SK-N-SH treated with all-trans-retinoic acid at 6 μM for 48 hours (cell line): Measurements from ENCODE around the gene MFSD6.

Source experiments
- ATAC-seq: fragments of 200-7000 bp; cut with Tn5 transposase; 3 replicates; pipeline ENCODE4 v1.9.1; 2020; ENCODE audit warnings: mild to moderate bottlenecking, moderate library complexity
- ARNTL ChIP-seq: fragments of 450-650 bp; formaldehyde crosslinking; IDR thresholded peaks from 2 replicates; pipeline ENCODE4 v1.5.0; 2020; ENCODE audit warnings: low read depth, mild to moderate bottlenecking, moderate library complexity, borderline replicate concordance
- BACH2 ChIP-seq: fragments of 250-450 bp; sonication (Bioruptor Pico); IDR thresholded peaks from 2 replicates; pipeline ENCODE4 v1.9.0; 2021; ENCODE audit warnings: mild to moderate bottlenecking, borderline replicate concordance
- CREB5 ChIP-seq: fragments of 250-450 bp; sonication (Bioruptor Pico); IDR thresholded peaks from 2 replicates; pipeline ENCODE4 v1.5.1; 2020; ENCODE audit warnings: low read depth, mild to moderate bottlenecking, moderate library complexity
- CSDC2 ChIP-seq: fragments of 250-450 bp; sonication (Bioruptor Pico); IDR thresholded peaks from 2 replicates; pipeline ENCODE4 v1.5.0; 2020; ENCODE audit warnings: mild to moderate bottlenecking, moderate library complexity
- CSRNP3 ChIP-seq: fragments of 250-450 bp; sonication (Bioruptor Pico); IDR thresholded peaks from 2 replicates; pipeline ENCODE4 v1.5.1; 2021; ENCODE audit warnings: mild to moderate bottlenecking, moderate library complexity
- ESRRG ChIP-seq: fragments of 250-450 bp; sonication (Bioruptor Pico); IDR thresholded peaks from 2 replicates; pipeline ENCODE4 v1.6.1; 2021; ENCODE audit warnings: mild to moderate bottlenecking
- GLIS3 ChIP-seq: fragments of 250-450 bp; sonication (Bioruptor Pico); IDR thresholded peaks from 2 replicates; pipeline ENCODE4 v1.5.0; 2020; ENCODE audit warnings: mild to moderate bottlenecking, moderate library complexity
- ISL1 ChIP-seq: fragments of 250-450 bp; sonication (Bioruptor Pico); IDR thresholded peaks from 2 replicates; pipeline ENCODE4 v2.1.2; 2022; ENCODE audit warnings: mild to moderate bottlenecking, moderate library complexity
- OSR1 ChIP-seq: fragments of 250-450 bp; sonication (Bioruptor Pico); IDR thresholded peaks from 2 replicates; pipeline ENCODE4 v1.8.0; 2022; ENCODE audit warnings: moderate library complexity, mild to moderate bottlenecking, inconsistent platforms
- PATZ1 ChIP-seq: fragments of 250-450 bp; sonication (Bioruptor Pico); IDR thresholded peaks from 2 replicates; pipeline ENCODE4 v1.8.0; 2020; ENCODE audit warnings: mild to moderate bottlenecking, moderate library complexity, borderline replicate concordance
- RARB ChIP-seq: fragments of 250-450 bp; sonication (Bioruptor Pico); IDR thresholded peaks from 2 replicates; pipeline ENCODE4 v1.8.0; 2021; ENCODE audit warnings: mild to moderate bottlenecking, moderate library complexity
- SNAI2 ChIP-seq: fragments of 250-450 bp; sonication (Bioruptor Pico); IDR thresholded peaks from 2 replicates; pipeline ENCODE4 v1.5.0; 2020; ENCODE audit warnings: mild to moderate bottlenecking, moderate library complexity
- TSHZ2 ChIP-seq: fragments of 250-450 bp; sonication (Bioruptor Pico); IDR thresholded peaks from 2 replicates; pipeline ENCODE4 v1.5.0; 2020; ENCODE audit warnings: mild to moderate bottlenecking, moderate library complexity
- ZFP3 ChIP-seq: fragments of 250-450 bp; sonication (Bioruptor Pico); IDR thresholded peaks from 2 replicates; pipeline ENCODE4 v1.5.0; 2020; ENCODE audit warnings: mild to moderate bottlenecking, moderate library complexity
- ZFP30 ChIP-seq: fragments of 450-650 bp; formaldehyde crosslinking; IDR thresholded peaks from 2 replicates; pipeline ENCODE4 v1.5.0; 2022; ENCODE audit warnings: mild to moderate bottlenecking, moderate library complexity
- ZNF565 ChIP-seq: fragments of 450-650 bp; formaldehyde crosslinking; conservative IDR thresholded peaks from 2 replicates; pipeline ENCODE4 v1.5.0; 2020; ENCODE audit warnings: low read depth, mild to moderate bottlenecking, moderate library complexity
- ZNF70 ChIP-seq: fragments of 450-650 bp; formaldehyde crosslinking; IDR thresholded peaks from 2 replicates; pipeline ENCODE4 v1.5.0; 2020; ENCODE audit warnings: mild to moderate bottlenecking, moderate library complexity
- ZNF8 ChIP-seq: fragments of 450-650 bp; formaldehyde crosslinking; IDR thresholded peaks from 2 replicates; pipeline ENCODE4 v1.5.0; 2020; ENCODE audit warnings: mild to moderate bottlenecking, moderate library complexity
- TF ChIP-seq, protein P1 (sequence below): fragments of 250-450 bp; sonication (Bioruptor Pico); IDR thresholded peaks from 2 replicates; pipeline ENCODE4 v1.8.0; 2021; ENCODE audit warnings: low read depth, mild to moderate bottlenecking, moderate library complexity, borderline replicate concordance

MFSD6 gene

DNA sequence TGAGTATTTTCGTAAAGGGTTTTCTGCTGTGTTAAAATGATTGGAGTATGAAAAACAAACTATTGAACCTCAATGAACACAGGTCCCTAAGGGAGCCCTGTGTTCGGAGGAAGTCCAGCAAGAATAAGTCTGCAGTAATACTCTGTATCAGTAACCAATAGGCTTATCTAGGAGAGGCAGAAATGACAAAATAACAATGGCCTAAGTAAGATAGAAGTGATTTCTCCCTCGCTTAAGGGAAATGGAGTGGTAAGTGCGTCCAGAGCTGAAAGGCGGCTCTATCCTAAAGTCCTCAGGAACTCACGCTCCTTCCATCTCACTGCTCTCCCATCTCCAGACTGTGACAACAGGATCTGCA is 29.3 kb upstream of the MFSD6 start (continued):
- no peak for TF ChIP-seq CREB5 (CRISPR knock-in tag)
- no peak for TF ChIP-seq CSDC2
- TF ChIP-seq ZFP30 (CRISPR knock-in tag): no peak
- TF ChIP-seq SNAI2 (CRISPR knock-in tag): no peak
- TF ChIP-seq, protein P1, sequence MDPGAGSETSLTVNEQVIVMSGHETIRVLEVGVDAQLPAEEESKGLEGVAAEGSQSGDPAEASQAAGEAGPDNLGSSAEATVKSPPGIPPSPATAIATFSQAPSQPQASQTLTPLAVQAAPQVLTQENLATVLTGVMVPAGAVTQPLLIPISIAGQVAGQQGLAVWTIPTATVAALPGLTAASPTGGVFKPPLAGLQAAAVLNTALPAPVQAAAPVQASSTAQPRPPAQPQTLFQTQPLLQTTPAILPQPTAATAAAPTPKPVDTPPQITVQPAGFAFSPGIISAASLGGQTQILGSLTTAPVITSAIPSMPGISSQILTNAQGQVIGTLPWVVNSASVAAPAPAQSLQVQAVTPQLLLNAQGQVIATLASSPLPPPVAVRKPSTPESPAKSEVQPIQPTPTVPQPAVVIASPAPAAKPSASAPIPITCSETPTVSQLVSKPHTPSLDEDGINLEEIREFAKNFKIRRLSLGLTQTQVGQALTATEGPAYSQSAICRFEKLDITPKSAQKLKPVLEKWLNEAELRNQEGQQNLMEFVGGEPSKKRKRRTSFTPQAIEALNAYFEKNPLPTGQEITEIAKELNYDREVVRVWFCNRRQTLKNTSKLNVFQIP (CRISPR knock-in tag): no peak
- no peak for TF ChIP-seq ISL1 (CRISPR knock-in tag)
- TF ChIP-seq BACH2 (CRISPR knock-in tag): no peak

DNA sequence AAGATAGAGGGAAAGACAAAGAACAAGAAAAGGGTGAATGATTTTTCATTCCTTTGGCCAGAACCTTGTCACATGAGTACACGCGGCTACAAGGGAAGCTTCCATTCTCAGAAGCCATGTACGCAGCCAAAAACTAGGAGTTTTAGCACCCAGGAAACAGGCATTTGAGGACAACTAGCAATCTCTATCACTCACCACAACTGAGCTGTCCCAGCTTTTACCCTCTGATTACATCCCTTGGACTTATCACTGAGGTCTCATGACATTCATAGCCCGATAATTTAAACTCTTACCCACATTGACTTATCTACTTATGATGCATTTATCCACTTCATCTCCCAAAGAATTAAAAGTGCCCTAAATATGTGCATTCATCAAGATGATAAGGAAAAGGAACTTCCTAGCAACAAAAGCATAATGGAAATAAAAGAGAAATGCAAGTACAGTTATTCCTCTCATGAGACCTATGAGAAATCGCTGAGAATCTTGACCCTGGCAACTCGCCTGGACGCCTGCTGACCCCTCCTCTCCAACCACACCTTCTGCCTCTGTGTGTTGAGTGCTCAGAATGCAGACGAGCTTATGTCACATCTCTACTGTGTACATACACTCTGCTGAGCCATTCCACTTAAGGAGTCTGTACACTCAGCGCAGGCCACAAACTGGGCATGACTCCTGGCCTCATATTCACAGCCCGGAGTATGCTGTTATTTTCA is 28.7 kb upstream of the MFSD6 start:
- TF ChIP-seq ISL1 (CRISPR knock-in tag) (peak; percentile 45; the same call in 1 of the 2 replicates), OSR1 (CRISPR knock-in tag) (no peak)
- ATAC-seq: no peak

- no peak for ATAC-seq
These were observed 27.2 kb upstream of the MFSD6 start for GRCh38 chr2:190380962-190381412.

DNA sequence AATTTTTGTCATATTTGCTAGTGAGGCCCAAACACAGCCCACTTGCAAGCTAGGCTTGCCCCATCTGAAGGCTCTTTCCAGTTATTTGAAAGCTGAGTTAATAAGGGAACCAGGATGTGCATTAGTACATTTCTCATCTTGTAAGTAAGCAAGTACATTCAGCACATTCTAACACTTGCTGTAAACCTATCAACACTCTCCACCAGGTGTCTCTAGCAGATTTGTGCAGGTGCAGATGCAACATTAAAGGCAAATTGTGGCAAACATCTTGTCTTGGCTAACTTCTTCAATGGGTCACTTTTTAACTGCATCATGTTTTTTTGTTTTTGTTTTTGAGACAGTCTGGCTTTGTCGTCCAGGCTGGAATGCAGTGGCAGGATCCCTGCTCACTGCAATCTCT is 25.3 kb upstream of the MFSD6 start:
- TF ChIP-seq ZFP30 (CRISPR knock-in tag) (no peak), ZNF70 (CRISPR knock-in tag) (no peak), BACH2 (CRISPR knock-in tag) (no peak), RARB (no peak), GLIS3 (no peak), OSR1 (CRISPR knock-in tag) (no peak), ZFP3 (no peak), SNAI2 (CRISPR knock-in tag) (no peak)
- peak; percentile 83 for ATAC-seq

More at GRCh38 chr2:190380962-190381412, 27.2 kb upstream of the MFSD6 start:
- TF ChIP-seq OSR1 (CRISPR knock-in tag): no peak
- no peak for TF ChIP-seq ARNTL (CRISPR knock-in tag)
- TF ChIP-seq ESRRG (CRISPR knock-in tag): no peak
- no peak for TF ChIP-seq GLIS3

GRCh38 chr2:190387422-190387821 is 20.7 kb upstream of the MFSD6 start:
- ATAC-seq: no peak
- no peak for TF ChIP-seq ZNF70 (CRISPR knock-in tag)
- no peak for TF ChIP-seq CSRNP3 (CRISPR knock-in tag)
- TF ChIP-seq TSHZ2 (CRISPR knock-in tag): no peak
- TF ChIP-seq CSDC2: no peak
- TF ChIP-seq PATZ1 (CRISPR knock-in tag): no peak
- TF ChIP-seq ZFP30 (CRISPR knock-in tag): no peak
- no peak for TF ChIP-seq RARB
- TF ChIP-seq ISL1 (CRISPR knock-in tag): no peak
- no peak for TF ChIP-seq ZNF565 (CRISPR knock-in tag)
- TF ChIP-seq CREB5 (CRISPR knock-in tag): no peak
- no peak for TF ChIP-seq GLIS3
- TF ChIP-seq, protein P1 (CRISPR knock-in tag): no peak
- TF ChIP-seq ZNF8 (CRISPR knock-in tag): no peak
- TF ChIP-seq, all 23 proteins: peak for 0
